ENCODE measurements around the gene KCNK10. TPM values are rescaled to one million over a fixed set of nuclear protein-coding genes. Genes with fewer than 3 reads are reported as not detected.

Gene KCNK10
- total RNA-seq, 2 donors from 2014 or later: not detected

- H3K4me3 Mint-ChIP-seq: no peak overlapping the region
- no peaks in the 10 kb centered on the region for H3K9me3 Mint-ChIP-seq
- no peak for ATAC-seq (replicated peaks)
- no peak overlapping the region for H3K27ac Mint-ChIP-seq
- no peaks in the 10 kb centered on the region for H3K4me1 Mint-ChIP-seq
- H3K27me3 Mint-ChIP-seq: no peaks in the 10 kb centered on the region
- no peaks in the 10 kb centered on the region for H3K36me3 Mint-ChIP-seq (ENCODE audit: low read depth)
These were observed 185.7 kb downstream of the KCNK10 start for GRCh38 chr14:88137327-88137726.

Other genes with a start within 250 kb of the KCNK10 start
- 1 to 10 TPM; 1.9 to 4.6 TPM for gene SPATA7, start 62.4 kb upstream of the KCNK10 start, total RNA-seq
- gene PTPN21, start 231.7 kb upstream of the KCNK10 start, total RNA-seq: not detected
- gene ZC3H14, start 239.8 kb upstream of the KCNK10 start, total RNA-seq: 10 to 100 TPM; 33.5 to 48.3 TPM

Measured in activated T-helper 17 cell treated with anti-CD3 and anti-CD28 coated beads, Interleukin-2, amount 50 U/mL, for 72 hours (primary cell).